Left lung (tissue), 10 donors: ENCODE measurements around the gene KLLN. TPM values are rescaled to one million over a fixed set of nuclear protein-coding genes. Genes with fewer than 3 reads are reported as not detected.
"Not testable (repeated sequence)": the region's sequence is repeated elsewhere in the genome, so short reads cannot be mapped to it uniquely, and the experiment has no call there.

Experiments
- ATAC-seq: fragments of 200-7000 bp; cut with Tn5 transposase; one replicate; pipeline ENCODE4 v1.9.1; 2020; ENCODE audit warnings: moderate library complexity
- DNase-seq, 4 donors: peaks; one replicate each; pipeline ENCODE4 v3.0.0-alpha.2; 2013 to 2020
- H3K27ac ChIP-seq, 2 donors: fragments of 200-600 bp; sonication (generic) in 1 of 2; one replicate each; pipeline versions ENCODE4 v1.5.0 to v1.8.0; 2020 to 2021
- H3K27me3 ChIP-seq, 2 donors: fragments of 200-600 bp; sonication (generic) in 1 of 2; one replicate each; pipeline versions ENCODE4 v1.5.0 to v1.8.0; 2020 to 2021
- H3K36me3 ChIP-seq, 2 donors: fragments of 200-600 bp; sonication (generic) in 1 of 2; one replicate each; pipeline versions ENCODE4 v1.5.0 to v1.8.0; 2020 to 2021
- H3K4me1 ChIP-seq, 2 donors: fragments of 200-600 bp; one replicate each; pipeline ENCODE4 v1.8.0; 2021
- H3K4me3 ChIP-seq, 2 donors: fragments of 200-600 bp; sonication (generic) in 1 of 2; one replicate each; pipeline versions ENCODE4 v1.5.0 to v1.8.0; 2020 to 2021; ENCODE audit warnings: mild to moderate bottlenecking in 1 of 2
- H3K9me3 ChIP-seq, 2 donors: fragments of 200-600 bp; sonication (generic) in 1 of 2; one replicate each; pipeline versions ENCODE4 v1.5.0 to v1.8.0; 2020 to 2021
- CTCF ChIP-seq, 2 donors: fragments of 200-600 bp; sonication (generic) in 1 of 2; IDR thresholded peaks; one replicate each; pipeline versions ENCODE4 v1.5.0 to v1.8.0; 2021; ENCODE audit warnings: antibody characterized with exemption in 2 of 2
- intact Hi-C, 2 donors: fragments of 100-400 bp; cut with DNase I; formaldehyde crosslinking; loops; one replicate each; pipeline versions ENCODE4 v1.11.2 to v1.14.2; 2022
- polyA plus RNA-seq, 6 donors: library from polyadenylated mRNA; unstranded; fragments of 120-200 nt; gene quantifications; one replicate each; pipeline ENCODE4 v1.2.1, GENCODE V29; 2013; ENCODE audit not compliant: insufficient read length in 6 of 6
- total RNA-seq, 2 donors: library from RNA; stranded (reverse); fragmentation: NEBNext Ultra II Directional; extraction: Animal tissue kit (Norgen Biotek cat#: 25700); gene quantifications; one replicate each; pipeline ENCODE4 v1.2.1, GENCODE V29; 2021
- donor health status: DM: no; HTN: yes; CAD: no.
- donor health status: DM: no; HTN: no; CAD: no.

Gene KLLN
- total and polyA plus RNA-seq, 8 donors: 0.58 to 1.5 (median 1.2) TPM

- H3K27ac ChIP-seq: peak overlapping the region; percentile 97 to 99
- H3K4me1 ChIP-seq: peaks cover 5 to 36% of the 10 kb centered on the region in 2 donors
- no peak for ATAC-seq
- no peaks in the 10 kb centered on the region for H3K9me3 ChIP-seq
- no peak for TF ChIP-seq CTCF (IDR thresholded peaks at IDR 0.05)
- intact Hi-C loops: loop anchor here in 1 of 2 donors (10.0 kb wide), 1 partner anchor 689 kb away; no protein-coding TSS in a partner anchor
- peak overlapping the region; percentile 76 to 81 for H3K4me3 ChIP-seq
- no peaks in the 10 kb centered on the region for H3K36me3 ChIP-seq
- no peak for DNase-seq
- H3K27me3 ChIP-seq: no peaks in the 10 kb centered on the region
Observed at GRCh38 chr10:87865241-87865881, 2.0 kb upstream of the KLLN start.

GRCh38 chr10:87864496-87865059 lies 1.2 kb upstream of the KLLN start:
- Histone ChIP-seq H3K4me1 (peaks cover 0 to 32% of the 10 kb centered on the region in 2 donors), H3K27me3 (no peaks in the 10 kb centered on the region), H3K36me3 (no peaks in the 10 kb centered on the region), H3K27ac (peak overlapping the region; percentile 97 to 99), H3K9me3 (no peaks in the 10 kb centered on the region), H3K4me3 (peak overlapping the region; percentile 76 to 81)
- TF ChIP-seq CTCF (IDR thresholded peaks at IDR 0.05): no peak
- no peak for ATAC-seq
- no peak for DNase-seq
- intact Hi-C loops: loop anchor here in 1 of 2 donors (5.0 to 10.0 kb wide), 2 partner anchors 523 to 690 kb away; no protein-coding TSS in a partner anchor

- Histone ChIP-seq H3K4me1 (peaks cover 0 to 26% of the 10 kb centered on the region in 2 donors), H3K4me3 (peak overlapping the region; percentile 76 to 81), H3K27ac (peak overlapping the region; percentile 97 to 99)
- not testable (repeated sequence) for H3K27me3 ChIP-seq, H3K9me3 ChIP-seq, H3K36me3 ChIP-seq, ATAC-seq
- intact Hi-C loops: loop anchor here in 1 of 2 donors (5.0 to 10.0 kb wide), 2 partner anchors 523 to 691 kb away; no protein-coding TSS in a partner anchor
- peak in 2 of 4 donors; percentile 29 to 87 for DNase-seq
Observed at GRCh38 chr10:87863951-87864495, 690 bp upstream of the KLLN start.

- Histone ChIP-seq H3K4me3 (peak overlapping the region; percentile 76 to 81), H3K9me3 (no peaks in the 10 kb centered on the region), H3K4me1 (peaks cover 0 to 17% of the 10 kb centered on the region in 2 donors), H3K27ac (peak overlapping the region; percentile 97 to 99), H3K27me3 (no peaks in the 10 kb centered on the region), H3K36me3 (no peaks in the 10 kb centered on the region)
- DNase-seq (no peak), ATAC-seq (peak; percentile 7)
- intact Hi-C loops: loop anchor here in 1 of 2 donors (5.0 to 10.0 kb wide), 2 partner anchors 525 to 692 kb away; no protein-coding TSS in a partner anchor
- TF ChIP-seq CTCF (IDR thresholded peaks at IDR 0.05): no peak
Observed at GRCh38 chr10:87862679-87863052, 667 bp downstream of the KLLN start.

GRCh38 chr10:87861953-87862678 lies 1.2 kb downstream of the KLLN start:
- peak overlapping the region; percentile 76 to 81 for H3K4me3 ChIP-seq
- intact Hi-C loops: loop anchor here in 1 of 2 donors (5.0 to 10.0 kb wide), 2 partner anchors 525 to 693 kb away; no protein-coding TSS in a partner anchor
- H3K4me1 ChIP-seq: peaks cover 0 to 17% of the 10 kb centered on the region in 2 donors
- no peaks in the 10 kb centered on the region for H3K36me3 ChIP-seq
- peak overlapping the region; percentile 97 to 99 for H3K27ac ChIP-seq
- no peaks in the 10 kb centered on the region for H3K27me3 ChIP-seq
- DNase-seq (peak; percentile 96 to 98 (median 97)), ATAC-seq (peak; percentile 84)
- TF ChIP-seq CTCF (IDR thresholded peaks at IDR 0.05): no peak
- no peaks in the 10 kb centered on the region for H3K9me3 ChIP-seq
